Measurements from ENCODE around the gene KRTAP5-3.
"Not testable (repeated sequence)": the region's sequence is repeated elsewhere in the genome, so short reads cannot be mapped to it uniquely, and the experiment has no call there.

The KRTAP5-3 gene

GRCh38 chr11:1575756-1576155 lies 32.5 kb downstream of the KRTAP5-3 start:
- not testable (repeated sequence) for DNase-seq

DNA sequence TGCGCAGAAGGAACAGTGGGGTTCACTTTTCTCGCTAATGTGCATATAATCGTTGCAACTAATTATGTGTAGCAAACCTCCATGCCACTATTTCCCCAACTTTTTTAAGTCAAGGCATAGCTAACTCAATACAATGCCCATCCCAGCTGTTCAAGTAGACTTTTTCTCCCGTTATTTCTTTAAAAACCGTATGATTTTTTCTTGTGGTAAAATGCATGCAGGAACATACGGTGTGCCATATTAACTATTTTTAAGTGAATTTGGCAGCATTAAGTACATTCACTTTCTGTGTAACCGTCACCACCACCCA lies 33.4 kb downstream of the KRTAP5-3 start:
- no peak for DNase-seq

- peak in 2 of 4 experiments; percentile 36 to 58 for DNase-seq
Measured at GRCh38 chr11:1574238-1574932, 33.9 kb downstream of the KRTAP5-3 start.

DNA sequence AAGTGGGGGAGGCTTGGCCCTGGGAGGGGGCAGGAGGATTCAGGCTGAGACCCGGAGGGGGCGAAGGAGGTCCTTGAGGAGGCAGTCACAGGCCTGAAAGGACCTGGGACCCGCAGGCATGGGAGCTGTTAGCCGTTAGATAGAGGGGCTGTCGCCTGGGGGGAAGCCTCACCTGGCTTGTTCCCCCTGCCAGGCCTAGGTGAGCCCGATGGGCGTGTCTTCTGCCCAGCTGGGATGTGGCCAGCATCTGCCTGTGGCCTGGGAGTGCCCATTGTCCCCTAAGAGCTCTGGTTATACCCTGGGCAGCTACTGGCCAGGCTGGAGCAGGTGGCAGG lies 34.4 kb downstream of the KRTAP5-3 start:
- no peak for DNase-seq

DNA sequence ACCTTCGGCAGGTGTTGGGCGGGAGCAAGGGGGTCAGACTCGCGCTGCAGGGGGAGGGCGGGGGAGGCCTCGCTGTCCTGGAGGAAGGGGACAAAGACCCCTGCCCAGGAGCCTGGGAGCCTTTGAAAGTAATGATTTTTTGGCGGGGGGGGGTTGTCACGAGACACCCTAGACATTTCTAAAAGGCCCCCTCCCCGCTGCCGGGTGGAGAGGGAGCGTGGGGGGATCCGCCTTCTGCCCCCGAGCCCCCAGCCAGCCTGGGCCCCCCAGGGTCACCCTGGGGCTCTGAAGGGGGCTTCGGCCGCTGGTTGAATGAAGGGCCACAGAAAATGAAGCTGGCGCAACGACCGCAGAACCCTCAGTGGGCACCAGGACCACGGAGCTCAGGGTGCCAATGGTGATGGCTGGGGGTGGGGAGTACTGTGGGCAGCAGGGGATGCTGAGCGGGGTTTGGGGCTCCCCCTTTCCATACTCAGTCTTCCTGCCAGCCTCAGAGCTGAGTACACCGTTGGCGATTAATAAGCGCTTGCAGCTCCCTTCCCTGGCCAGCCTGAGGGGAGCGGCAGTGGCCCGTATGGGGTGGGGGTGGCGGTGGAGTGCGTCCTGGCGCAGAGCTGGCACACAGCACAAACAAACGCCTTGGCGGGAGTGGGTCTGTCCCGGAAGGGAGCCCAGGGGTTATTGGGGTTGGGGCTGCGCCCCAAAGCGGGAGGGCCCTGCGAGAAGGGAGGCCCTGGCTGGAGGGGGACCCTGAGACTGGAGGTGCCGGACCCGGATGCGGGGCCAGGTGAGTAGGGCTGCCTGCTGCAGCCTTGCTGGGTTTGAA lies 35.0 kb downstream of the KRTAP5-3 start:
- DNase-seq: no peak

- peak; percentile 71 to 95 (median 86) for DNase-seq
Measured at GRCh38 chr11:1572197-1573076, 35.8 kb downstream of the KRTAP5-3 start, which contains the start of gene DUSP8. Gene DUSP8, minus strand, starts transcription at chr11:1572271. Its CDS starts 6,445 bp downstream, at chr11:1565826.

DNA sequence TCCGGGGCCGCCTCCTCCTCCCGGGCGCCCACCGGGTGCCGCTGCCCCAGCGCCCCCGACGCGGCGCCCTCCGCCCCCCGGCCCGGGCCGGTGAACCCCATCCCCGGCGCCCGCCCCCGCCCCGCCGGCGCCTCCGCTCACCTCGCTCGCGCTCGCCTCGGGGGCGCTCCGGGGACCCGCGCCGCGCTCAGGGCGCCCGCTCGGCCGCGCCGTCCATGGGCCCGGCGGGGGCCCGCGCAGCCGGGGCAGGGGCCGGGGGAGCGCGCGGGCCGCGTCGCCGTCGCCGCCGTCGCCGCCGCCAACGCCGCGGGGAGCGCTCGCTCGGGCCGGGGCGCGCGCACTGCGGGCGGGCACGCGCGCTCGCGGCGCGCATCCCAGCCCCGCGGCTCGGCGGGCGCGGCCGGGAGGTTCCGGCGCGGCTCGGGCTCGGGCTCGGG lies 36.5 kb downstream of the KRTAP5-3 start:
- no peak for DNase-seq

- peak in 1 of 4 experiments; percentile 49 for DNase-seq
Measured at GRCh38 chr11:1570896-1571759, 37.1 kb downstream of the KRTAP5-3 start.

DNA sequence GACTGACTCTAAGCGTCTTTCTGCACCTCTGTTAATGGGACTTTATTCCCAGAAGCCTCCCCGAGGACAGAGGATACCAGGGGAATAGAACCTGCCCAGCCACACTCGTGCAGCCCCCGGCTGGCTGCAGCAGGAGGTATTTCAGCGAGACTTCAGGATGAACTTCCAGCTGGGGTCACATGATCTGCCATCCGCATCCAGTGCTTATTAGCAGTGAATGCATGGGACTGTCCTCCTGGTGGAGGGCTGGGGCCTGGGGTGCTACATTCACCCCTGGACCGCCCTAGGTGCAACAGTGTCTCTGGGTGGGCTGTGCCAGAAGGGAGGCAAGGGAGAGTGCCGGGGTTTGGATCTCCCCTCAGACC lies 37.8 kb downstream of the KRTAP5-3 start:
- DNase-seq: no peak

DNA sequence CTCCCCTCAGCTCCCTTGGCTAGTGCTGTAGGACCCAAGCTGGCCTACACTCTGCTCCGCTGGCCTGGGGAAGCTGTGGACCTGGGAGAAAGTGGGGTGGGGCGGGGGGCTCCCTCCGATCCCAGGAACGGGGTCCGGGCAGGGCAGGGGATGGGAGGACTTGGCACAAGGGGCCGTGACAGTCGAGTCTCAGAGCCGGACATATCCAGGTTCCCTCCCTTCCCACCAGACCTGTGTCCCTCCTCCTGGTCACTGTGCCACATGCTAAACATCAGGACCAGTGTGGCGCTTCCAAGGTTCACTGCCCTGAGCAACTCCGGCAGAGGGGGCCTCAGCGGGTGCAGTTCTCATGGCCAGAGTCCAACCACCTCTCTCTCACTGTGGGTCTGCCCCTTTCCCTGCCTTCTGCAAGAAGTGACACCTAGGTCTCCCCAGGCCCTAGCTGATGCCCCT lies 38.2 kb downstream of the KRTAP5-3 start:
- no peak for DNase-seq

- DNase-seq: no peak
Measured at GRCh38 chr11:1569251-1569780, 38.9 kb downstream of the KRTAP5-3 start.

DNA sequence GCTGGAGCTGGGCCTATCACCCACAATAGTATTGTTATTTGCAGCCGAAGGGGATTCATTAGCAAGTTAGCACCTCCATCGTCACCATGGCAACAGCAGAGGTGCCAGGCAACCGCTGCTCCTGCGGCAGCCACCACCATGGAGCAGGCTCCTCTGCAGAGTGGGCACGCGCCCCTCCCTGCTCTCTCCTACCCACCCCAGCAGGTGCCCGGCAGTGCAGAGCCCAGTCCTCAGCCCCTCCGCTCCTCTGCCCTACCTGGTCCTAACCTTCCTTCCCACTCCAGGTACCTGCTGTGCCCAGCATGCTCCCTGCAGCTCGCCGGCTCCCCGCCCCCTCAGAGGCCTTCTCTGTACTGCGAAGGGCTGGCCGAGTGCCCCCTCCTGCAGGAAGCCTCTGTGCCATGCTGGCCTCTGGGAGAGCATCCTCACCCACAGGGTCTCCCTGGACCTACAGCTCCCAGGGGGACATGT lies 39.8 kb downstream of the KRTAP5-3 start:
- DNase-seq: no peak

GRCh38 chr11:1567721-1568100 lies 40.6 kb downstream of the KRTAP5-3 start:
- DNase-seq: no peak

DNA sequence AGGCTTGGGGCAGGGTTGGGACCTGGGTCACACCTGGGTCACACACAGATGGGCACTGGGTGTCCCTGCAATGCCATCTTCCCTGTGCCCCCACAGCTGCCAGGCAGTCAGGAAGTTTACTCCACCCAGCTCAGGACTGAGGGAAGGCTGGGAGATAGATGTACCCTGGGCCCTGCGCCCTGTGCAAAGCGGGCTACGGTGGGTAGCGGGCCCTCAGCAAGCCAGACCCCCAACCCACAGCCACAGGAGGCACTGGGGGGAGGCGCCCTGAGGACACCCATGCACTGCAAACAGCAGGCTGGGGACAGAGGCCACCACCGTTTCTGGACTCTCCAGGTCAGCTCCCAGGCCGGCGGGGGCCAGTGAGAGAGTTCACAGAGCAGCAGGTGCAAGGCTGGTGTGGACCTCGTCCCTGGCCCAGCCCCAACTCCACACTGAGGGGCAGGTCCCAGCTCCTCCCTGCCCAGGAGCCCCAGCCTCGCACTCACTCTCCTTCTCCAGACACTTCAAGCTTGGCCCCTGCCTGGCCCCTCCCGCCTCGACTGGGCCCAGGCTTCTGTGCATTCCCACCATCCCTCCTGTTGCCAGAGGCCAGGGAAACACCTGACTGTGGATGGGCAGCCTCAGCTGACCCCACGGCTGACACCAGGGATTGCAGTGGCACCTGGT lies 41.1 kb downstream of the KRTAP5-3 start:
- DNase-seq: no peak

DNA sequence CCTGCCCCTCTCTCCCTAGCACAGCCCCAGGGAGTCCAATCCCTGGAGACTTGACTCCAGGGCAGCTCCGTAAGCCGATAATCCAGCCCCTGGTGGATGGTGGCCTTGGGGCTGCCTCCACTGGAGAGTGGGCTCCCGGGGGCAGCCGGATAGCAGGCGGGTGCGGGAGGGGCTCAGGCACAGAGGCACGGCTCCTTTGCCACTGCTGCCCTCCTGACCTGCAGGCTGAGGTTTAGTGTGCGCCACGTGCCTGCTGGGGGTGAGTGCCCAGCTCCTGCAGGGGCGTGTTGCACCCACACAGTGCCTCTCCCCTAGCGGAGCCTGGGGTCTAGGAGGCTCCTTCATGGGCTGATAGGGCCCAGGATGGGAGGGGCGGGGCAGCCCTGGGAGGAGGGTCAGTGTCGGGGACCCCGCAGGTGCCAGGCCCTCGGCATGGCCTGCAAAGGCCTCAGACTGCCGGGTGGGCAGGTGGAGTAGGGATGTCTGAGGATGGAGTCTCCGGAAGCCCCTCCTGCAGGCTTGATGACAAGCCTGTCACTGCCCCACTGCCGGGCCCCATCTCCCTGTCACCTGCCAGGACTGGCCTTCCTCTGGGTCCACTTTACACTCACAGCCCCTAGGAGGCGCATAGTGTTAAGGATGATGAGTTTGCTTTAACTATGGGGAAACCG lies 41.7 kb downstream of the KRTAP5-3 start:
- DNase-seq: no peak

DNA sequence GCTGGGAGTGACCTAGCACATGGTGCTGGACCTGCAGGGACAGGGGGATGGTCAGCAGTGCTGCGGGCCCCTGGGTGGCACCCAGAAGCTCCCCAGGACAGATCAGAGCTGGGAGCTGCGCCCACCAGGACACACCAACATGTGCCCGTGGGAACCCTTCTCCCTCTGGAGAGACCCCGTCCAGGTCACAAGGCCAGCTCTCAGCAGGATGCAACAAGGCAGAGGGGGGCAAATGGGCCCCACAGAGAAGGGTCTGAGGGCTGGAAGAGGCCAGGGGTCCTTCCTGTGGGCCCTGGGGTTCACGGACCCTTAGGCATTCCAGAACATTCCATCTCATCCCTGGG lies 42.4 kb downstream of the KRTAP5-3 start:
- no peak for DNase-seq

- no peak for DNase-seq
Measured at GRCh38 chr11:1565173-1565903, 42.9 kb downstream of the KRTAP5-3 start.

GRCh38 chr11:1564535-1565172 lies 43.6 kb downstream of the KRTAP5-3 start:
- no peak for DNase-seq

GRCh38 chr11:1563697-1564534 lies 44.3 kb downstream of the KRTAP5-3 start:
- DNase-seq: no peak
